Motor neuron (in vitro differentiated cells): ENCODE data around the gene IL10RA. TPM values are rescaled to one million over a fixed set of nuclear protein-coding genes. Genes with fewer than 3 reads are reported as not detected.

Source experiments
- ATAC-seq, 8 experiments: fragments of 200-7000 bp; cut with Tn5 transposase; replicated peaks in 6 of 8; 2 replicates each; pipeline ENCODE4 v1.8.0; 2021; ENCODE audit warnings: mild to moderate bottlenecking in 8 of 8, moderate library complexity in 8 of 8
- H3K27ac ChIP-seq, 2 donors: fragments of 250-450 bp; sonication (Bioruptor Pico); 2 replicates each; pipeline ENCODE4 v1.9.0; 2021; ENCODE audit warnings: antibody characterized with exemption in 2 of 2, mild to moderate bottlenecking in 2 of 2, moderate library complexity in 1 of 2
- H3K4me1 ChIP-seq, 2 donors: fragments of 250-450 bp; sonication (Bioruptor Pico); replicated peaks in 1 of 2; 2 replicates each; pipeline ENCODE4 v1.6.1; 2021; ENCODE audit warnings: antibody characterized with exemption in 2 of 2, mild to moderate bottlenecking in 2 of 2, moderate library complexity in 1 of 2
- H3K4me3 ChIP-seq, 5 donors: fragments of 250-450 bp; sonication (Bioruptor Pico); 2 replicates each; pipeline ENCODE4 v1.9.0; 2021; ENCODE audit warnings: antibody characterized with exemption in 5 of 5, mild to moderate bottlenecking in 5 of 5, moderate library complexity in 4 of 5
- WGBS, 10 experiments: fragments of 450-650 bp; shearing (Covaris generic); methylation state at CpG; one replicate each; pipeline ENCODE4 v1.0.0; 2022; 5-methylcytosine and 5-hydroxymethylcytosine counted together
- in situ Hi-C, 9 experiments: fragments of 400-800 bp; cut with MboI; loops; one replicate each; pipeline ENCODE4 v1.15.0; 2021; ENCODE audit warnings: low sequenced_read_pairs in 9 of 9, low pct_unique_long_range_greater_than_20kb in 2 of 9; ENCODE audit not compliant: unreplicated experiment in 9 of 9
- total RNA-seq, 8 experiments: library from RNA; unstranded; fragments of 300-600 nt; gene quantifications; 2 replicates each; pipeline versions ENCODE4 v1.2.3 to v1.2.4, GENCODE V29; 2022

Gene IL10RA
- total RNA-seq, 8 experiments from 2014 or later = 0.33 to 3.4 (median 1.0) TPM; not detected in 1

DNA sequence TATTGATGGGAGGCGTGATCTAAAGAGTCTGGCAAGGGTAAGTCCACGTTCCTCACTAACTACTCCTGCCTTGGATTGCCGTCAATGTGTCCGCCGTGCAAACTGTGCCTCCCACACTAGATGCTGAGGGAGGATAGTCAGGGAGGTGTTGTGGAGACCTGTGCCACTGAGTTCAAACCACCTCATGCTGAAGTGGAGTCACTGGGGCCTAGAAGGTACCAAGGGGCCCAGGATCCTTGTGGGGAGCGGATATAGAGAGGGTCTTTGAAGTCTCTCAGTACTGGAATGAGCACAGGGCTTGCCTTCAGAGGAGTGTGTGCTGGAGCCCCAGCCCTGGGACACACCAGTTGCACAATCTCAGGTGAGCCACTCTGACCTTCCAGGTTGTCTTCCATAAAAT lies 63.6 kb downstream of the IL10RA start:
- 40 to 95% (median 89%) methylated on average over 1 to 5 of the region's 6 CpGs; no CpG with 5 or more reads in 4 of the 10 experiments for WGBS, 10 experiments
- H3K27ac ChIP-seq = no peak overlapping the region
- no peak for ATAC-seq
- no peaks in the 10 kb centered on the region for H3K4me1 ChIP-seq
- in situ Hi-C loops = loop anchor here in 7 of 9 experiments (10.0 to 25.0 kb wide), 4 partner anchors 212 to 612 kb away; partner anchors contain the start of gene FXYD2 (in 3 of the 7)
- no peak overlapping the region for H3K4me3 ChIP-seq

DNA sequence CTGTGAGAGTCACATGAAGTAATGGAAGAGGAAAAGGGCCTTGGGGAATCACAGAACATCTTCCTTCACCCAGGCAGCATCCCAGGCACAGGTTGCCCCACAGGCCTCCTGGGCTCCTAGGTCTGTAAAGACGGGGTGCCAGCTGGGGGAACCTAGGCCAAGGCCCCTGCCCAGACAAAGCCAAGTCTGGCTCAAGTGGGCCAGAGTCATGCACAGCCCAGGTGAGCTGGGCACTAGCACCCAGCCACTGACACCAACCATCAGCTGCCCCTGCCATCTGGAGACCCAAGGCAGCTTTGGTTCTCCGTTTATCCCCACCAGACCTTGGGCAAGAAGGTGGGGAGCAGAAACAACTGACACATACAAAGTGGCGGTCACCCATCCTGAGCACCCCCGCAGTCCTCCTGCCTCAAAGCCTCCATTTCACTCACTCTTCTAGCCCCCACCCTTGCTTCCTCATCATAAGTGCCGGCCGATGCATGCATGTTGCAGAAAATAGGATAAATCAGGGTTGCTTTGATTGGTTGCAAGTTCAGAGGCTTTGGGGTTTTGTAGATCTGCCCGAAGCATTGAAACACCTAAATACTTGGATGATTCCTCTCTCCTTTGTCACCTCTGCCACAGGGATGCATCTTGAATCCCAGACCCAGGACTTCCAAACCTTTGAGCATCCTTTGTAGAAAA lies 64.2 kb downstream of the IL10RA start:
- Histone ChIP-seq H3K4me1 (no peaks in the 10 kb centered on the region), H3K4me3 (no peak overlapping the region), H3K27ac (no peak overlapping the region)
- 0 to 92% (median 83%) methylated on average over 1 to 5 of the region's 7 CpGs; no CpG with 5 or more reads in 3 of the 10 experiments for WGBS, 10 experiments
- in situ Hi-C loops = loop anchor here in 7 of 9 experiments (10.0 to 25.0 kb wide), 4 partner anchors 213 to 613 kb away; partner anchors contain the start of gene FXYD2 (in 3 of the 7)
- ATAC-seq = no peak

Other genes starting within 250 kb of the IL10RA start
- gene DSCAML1, start 189.2 kb upstream of the IL10RA start, total RNA-seq = under 1 TPM in 6 of 8 experiments, not detected in 2; 0.08 to 0.71 (median 0.42) TPM
- 1 to 10 TPM in 5 of 8 experiments, under 1 TPM in 3; 0.22 to 4.3 (median 1.3) TPM for gene FXYD2, start 161.7 kb upstream of the IL10RA start, total RNA-seq
- 100 to 1,000 TPM in 5 of 8 experiments, under 1 TPM in 3; 0.18 to 230 (median 114) TPM for gene FXYD6, start 109.7 kb upstream of the IL10RA start, total RNA-seq
- gene TMPRSS13, start 57.0 kb upstream of the IL10RA start, total RNA-seq = under 1 TPM in 7 of 8 experiments, not detected in 1; 0.11 to 0.95 (median 0.15) TPM
- 1 to 10 TPM in 3 of 8 experiments, under 1 TPM in 4, not detected in 1; 0.13 to 5.2 (median 0.88) TPM for gene TMPRSS4, start 90.7 kb downstream of the IL10RA start, total RNA-seq
- under 1 TPM in 5 of 8 experiments, not detected in 3; 0.09 to 0.52 (median 0.17) TPM for gene SMIM35, start 100.6 kb downstream of the IL10RA start, total RNA-seq
- 1 to 10 TPM in 3 of 8 experiments, under 1 TPM in 5; 0.37 to 8.6 (median 0.93) TPM for gene SCN4B, start 166.4 kb downstream of the IL10RA start, total RNA-seq
- 1 to 10 TPM in 1 of 8 experiments, under 1 TPM in 7; 0.08 to 3.4 (median 0.22) TPM for gene SCN2B, start 190.2 kb downstream of the IL10RA start, total RNA-seq
- 1 to 10 TPM in 5 of 8 experiments, under 1 TPM in 2, not detected in 1; 0.13 to 3.1 (median 1.4) TPM for gene JAML, start 238.6 kb downstream of the IL10RA start, total RNA-seq